Fibroblast of mammary gland (primary cell): ENCODE measurements around the gene RIOK2.

Source experiments
- DNase-seq: peaks from one replicate; pipeline ENCODE4 v3.0.0-alpha.2; 2010; ENCODE audit warnings: low read depth
- H3K4me3 ChIP-seq: 2 replicates; pipeline ENCODE4 v1.5.1; 2011; ENCODE audit warnings: low read depth, mild to moderate bottlenecking, low read length, moderate library complexity; ENCODE audit not compliant: control insufficient read depth
- CTCF ChIP-seq: conservative IDR thresholded peaks from 2 replicates; pipeline ENCODE4 v1.5.1; 2011; ENCODE audit warnings: low read depth, low read length, inconsistent platforms; ENCODE audit not compliant: control insufficient read depth, insufficient read depth

The RIOK2 gene

GRCh38 chr5:97121848-97122247 lies 61.2 kb downstream of the RIOK2 start:
- no peak for DNase-seq

GRCh38 chr5:97120195-97120594 lies 62.9 kb downstream of the RIOK2 start:
- TF ChIP-seq CTCF = no peak
- no peak for DNase-seq
- no peak overlapping the region for H3K4me3 ChIP-seq

More at GRCh38 chr5:97121848-97122247, 61.2 kb downstream of the RIOK2 start:
- TF ChIP-seq CTCF = no peak
- H3K4me3 ChIP-seq = no peak overlapping the region

- no peak for TF ChIP-seq CTCF
- no peak for DNase-seq
- H3K4me3 ChIP-seq = no peak overlapping the region
These were observed 64.0 kb downstream of the RIOK2 start for GRCh38 chr5:97119007-97119390.

- no peak overlapping the region for H3K4me3 ChIP-seq
- DNase-seq = no peak
- no peak for TF ChIP-seq CTCF
These were observed 64.6 kb downstream of the RIOK2 start for GRCh38 chr5:97118261-97119006.

GRCh38 chr5:97115932-97116331 lies 67.1 kb downstream of the RIOK2 start:
- no peak for DNase-seq
- H3K4me3 ChIP-seq = no peak overlapping the region
- no peak for TF ChIP-seq CTCF

- no peak for DNase-seq
- no peak for TF ChIP-seq CTCF
- no peak overlapping the region for H3K4me3 ChIP-seq
These were observed 70.8 kb downstream of the RIOK2 start for GRCh38 chr5:97112230-97112629.

- DNase-seq = no peak
- no peak overlapping the region for H3K4me3 ChIP-seq
- TF ChIP-seq CTCF = no peak
These were observed 71.4 kb downstream of the RIOK2 start for GRCh38 chr5:97111616-97112015.
